Upper lobe of right lung (tissue), 1 donor: ENCODE results near the gene FAM241B. TPM values are rescaled to one million over a fixed set of nuclear protein-coding genes. Genes with fewer than 3 reads are reported as not detected.

ENCODE experiments used
- ATAC-seq: fragments of 200-7000 bp; cut with Tn5 transposase; one replicate; pipeline ENCODE4 v1.9.1; 2020; ENCODE audit warnings: mild to moderate bottlenecking, moderate library complexity
- DNase-seq: peaks from one replicate; pipeline ENCODE4 v3.0.0-alpha.2; 2020
- H3K27ac ChIP-seq: fragments of 200-600 bp; one replicate; pipeline ENCODE4 v1.8.0; 2022
- H3K27me3 ChIP-seq: fragments of 200-600 bp; one replicate; pipeline ENCODE4 v1.8.0; 2022; ENCODE audit warnings: mild to moderate bottlenecking
- H3K36me3 ChIP-seq: fragments of 200-600 bp; one replicate; pipeline ENCODE4 v1.8.0; 2022
- H3K4me1 ChIP-seq: fragments of 200-600 bp; one replicate; pipeline ENCODE4 v1.8.0; 2022
- H3K4me3 ChIP-seq: fragments of 200-600 bp; one replicate; pipeline ENCODE4 v1.8.0; 2022; ENCODE audit warnings: mild to moderate bottlenecking
- H3K9me3 ChIP-seq: fragments of 200-600 bp; one replicate; pipeline ENCODE4 v1.8.0; 2022
- intact Hi-C: fragments of 100-400 bp; cut with DNase I; formaldehyde crosslinking; loops from one replicate; pipeline ENCODE4 v1.11.0; 2022
- total RNA-seq: library from RNA; stranded (reverse); fragmentation: NEBNext Ultra II Directional; extraction: Animal tissue kit (Norgen Biotek cat#: 25700); gene quantifications from one replicate; pipeline ENCODE4 v1.2.1, GENCODE V29; 2021
- TF ChIP-seq, protein P1 (sequence below): fragments of 200-600 bp; IDR thresholded peaks from one replicate; pipeline ENCODE4 v1.8.0; 2022; ENCODE audit warnings: antibody characterized with exemption
- donor health status: DM: no; HTN: yes; CAD: no; lungs with severe emphysema.

The FAM241B gene
- total RNA-seq, 1 donor from 2014 or later, result 5.2 TPM

DNA sequence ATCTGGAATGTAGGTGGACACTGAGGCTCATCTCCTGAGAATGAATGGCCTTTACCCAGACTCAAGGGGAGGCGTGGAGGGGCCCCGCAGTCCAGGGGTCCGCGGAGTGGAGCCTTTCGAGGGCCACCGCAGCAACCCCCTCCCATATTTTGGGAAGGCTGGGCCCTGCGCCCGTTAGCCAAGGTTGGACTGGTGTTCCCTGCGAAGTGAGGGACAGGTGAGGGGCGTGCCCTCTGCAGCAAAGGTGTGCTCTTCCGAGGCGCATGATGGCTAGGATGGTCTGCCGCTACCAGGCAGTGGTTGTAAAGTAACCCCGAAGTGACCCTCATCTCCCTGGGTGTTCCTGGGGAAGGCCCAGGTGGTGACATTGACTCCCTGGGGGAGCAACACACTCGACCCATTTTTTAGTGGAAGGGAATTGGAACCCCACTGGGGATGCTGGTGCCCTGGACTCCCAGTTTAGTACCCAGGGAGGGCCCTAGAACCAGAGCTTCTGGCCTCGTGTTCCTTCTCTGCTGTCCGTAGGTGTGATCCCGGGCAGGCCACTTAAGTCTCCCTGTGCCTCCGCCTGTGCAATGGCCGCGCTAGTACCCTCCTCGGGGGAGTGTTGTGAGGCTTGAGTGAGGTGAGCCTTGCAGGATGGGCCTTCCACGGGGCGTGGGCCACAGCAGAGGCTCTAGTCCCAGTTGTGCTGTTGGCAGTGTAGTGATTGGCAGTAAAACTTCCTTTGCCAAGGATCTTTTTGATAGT, 779 bp downstream of the FAM241B start:
- H3K9me3 ChIP-seq, result no peaks in the 10 kb centered on the region
- TF ChIP-seq, protein P1, sequence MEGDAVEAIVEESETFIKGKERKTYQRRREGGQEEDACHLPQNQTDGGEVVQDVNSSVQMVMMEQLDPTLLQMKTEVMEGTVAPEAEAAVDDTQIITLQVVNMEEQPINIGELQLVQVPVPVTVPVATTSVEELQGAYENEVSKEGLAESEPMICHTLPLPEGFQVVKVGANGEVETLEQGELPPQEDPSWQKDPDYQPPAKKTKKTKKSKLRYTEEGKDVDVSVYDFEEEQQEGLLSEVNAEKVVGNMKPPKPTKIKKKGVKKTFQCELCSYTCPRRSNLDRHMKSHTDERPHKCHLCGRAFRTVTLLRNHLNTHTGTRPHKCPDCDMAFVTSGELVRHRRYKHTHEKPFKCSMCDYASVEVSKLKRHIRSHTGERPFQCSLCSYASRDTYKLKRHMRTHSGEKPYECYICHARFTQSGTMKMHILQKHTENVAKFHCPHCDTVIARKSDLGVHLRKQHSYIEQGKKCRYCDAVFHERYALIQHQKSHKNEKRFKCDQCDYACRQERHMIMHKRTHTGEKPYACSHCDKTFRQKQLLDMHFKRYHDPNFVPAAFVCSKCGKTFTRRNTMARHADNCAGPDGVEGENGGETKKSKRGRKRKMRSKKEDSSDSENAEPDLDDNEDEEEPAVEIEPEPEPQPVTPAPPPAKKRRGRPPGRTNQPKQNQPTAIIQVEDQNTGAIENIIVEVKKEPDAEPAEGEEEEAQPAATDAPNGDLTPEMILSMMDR, result no peak
- DNase-seq (no peak), ATAC-seq (peak; percentile 2)
- peak overlapping the region; percentile 61 for H3K4me3 ChIP-seq
- H3K27me3 ChIP-seq, result no peaks in the 10 kb centered on the region
- H3K36me3 ChIP-seq, result no peaks in the 10 kb centered on the region
- H3K27ac ChIP-seq, result no peak overlapping the region
- intact Hi-C loops, result loop anchor here (10.0 kb wide), 1 partner anchor 206 kb away; no protein-coding TSS in a partner anchor
- H3K4me1 ChIP-seq, result peaks cover 6% of the 10 kb centered on the region

DNA sequence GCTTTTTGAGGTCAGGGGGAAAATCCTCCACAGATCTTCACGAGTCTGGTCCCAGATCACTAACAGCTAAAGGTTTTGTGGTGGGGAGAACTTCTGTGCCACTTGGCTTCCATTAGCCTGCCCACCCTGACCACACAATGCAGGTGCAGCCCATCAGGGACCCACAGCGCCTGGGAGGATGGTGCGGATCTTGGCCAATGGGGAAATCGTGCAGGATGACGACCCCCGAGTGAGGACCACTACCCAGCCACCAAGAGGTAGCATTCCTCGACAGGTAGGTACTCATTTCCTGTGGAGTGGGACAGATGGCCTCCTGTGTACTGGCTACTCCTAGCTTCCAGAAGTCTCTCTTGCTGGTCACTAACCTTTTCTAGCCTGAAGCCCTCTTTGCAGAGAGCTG, 1.5 kb downstream of the FAM241B start:
- Histone ChIP-seq H3K4me1 (peaks cover 6% of the 10 kb centered on the region), H3K9me3 (no peaks in the 10 kb centered on the region), H3K27me3 (no peaks in the 10 kb centered on the region), H3K36me3 (no peaks in the 10 kb centered on the region), H3K27ac (no peak overlapping the region), H3K4me3 (no peak overlapping the region)
- DNase-seq (no peak), ATAC-seq (no peak)
- intact Hi-C loops, result loop anchor here (10.0 kb wide), 1 partner anchor 207 kb away; no protein-coding TSS in a partner anchor
- TF ChIP-seq, protein P1, result no peak

DNA sequence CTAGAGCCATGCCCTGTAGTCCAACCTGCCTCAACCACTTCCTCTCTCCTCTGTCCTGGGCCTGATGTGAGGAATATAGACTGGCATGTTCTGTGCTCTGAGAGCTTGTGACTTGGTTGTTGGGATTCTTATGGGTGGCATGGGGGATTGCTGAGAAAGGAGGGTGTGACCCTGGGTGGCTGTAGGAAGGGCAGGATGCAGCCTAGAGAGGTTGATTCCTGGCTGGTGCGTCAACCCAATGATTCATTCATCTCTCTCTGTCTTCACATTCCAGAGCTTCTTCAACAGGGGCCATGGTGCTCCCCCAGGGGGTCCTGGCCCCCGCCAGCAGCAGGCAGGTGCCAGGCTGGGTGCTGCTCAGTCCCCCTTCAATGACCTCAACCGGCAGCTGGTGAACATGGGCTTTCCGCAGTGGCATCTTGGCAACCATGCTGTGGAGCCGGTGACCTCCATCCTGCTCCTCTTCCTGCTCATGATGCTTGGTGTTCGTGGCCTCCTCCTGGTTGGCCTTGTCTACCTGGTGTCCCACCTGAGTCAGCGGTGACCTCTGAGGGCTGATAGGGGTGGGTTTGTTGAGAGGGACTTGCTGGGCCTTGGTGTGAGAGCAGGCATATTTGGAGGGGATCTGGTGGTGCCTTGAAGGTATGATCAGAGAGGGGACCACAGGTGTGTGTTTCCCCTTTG, 2.6 kb downstream of the FAM241B start:
- no peaks in the 10 kb centered on the region for H3K27me3 ChIP-seq
- no peak overlapping the region for H3K4me3 ChIP-seq
- ATAC-seq (no peak), DNase-seq (no peak)
- intact Hi-C loops, result loop anchor here (10.0 kb wide), 1 partner anchor 208 kb away; no protein-coding TSS in a partner anchor
- no peak overlapping the region for H3K27ac ChIP-seq
- TF ChIP-seq, protein P1, result no peak
- no peaks in the 10 kb centered on the region for H3K36me3 ChIP-seq
- peaks cover 6% of the 10 kb centered on the region for H3K4me1 ChIP-seq
- no peaks in the 10 kb centered on the region for H3K9me3 ChIP-seq

DNA sequence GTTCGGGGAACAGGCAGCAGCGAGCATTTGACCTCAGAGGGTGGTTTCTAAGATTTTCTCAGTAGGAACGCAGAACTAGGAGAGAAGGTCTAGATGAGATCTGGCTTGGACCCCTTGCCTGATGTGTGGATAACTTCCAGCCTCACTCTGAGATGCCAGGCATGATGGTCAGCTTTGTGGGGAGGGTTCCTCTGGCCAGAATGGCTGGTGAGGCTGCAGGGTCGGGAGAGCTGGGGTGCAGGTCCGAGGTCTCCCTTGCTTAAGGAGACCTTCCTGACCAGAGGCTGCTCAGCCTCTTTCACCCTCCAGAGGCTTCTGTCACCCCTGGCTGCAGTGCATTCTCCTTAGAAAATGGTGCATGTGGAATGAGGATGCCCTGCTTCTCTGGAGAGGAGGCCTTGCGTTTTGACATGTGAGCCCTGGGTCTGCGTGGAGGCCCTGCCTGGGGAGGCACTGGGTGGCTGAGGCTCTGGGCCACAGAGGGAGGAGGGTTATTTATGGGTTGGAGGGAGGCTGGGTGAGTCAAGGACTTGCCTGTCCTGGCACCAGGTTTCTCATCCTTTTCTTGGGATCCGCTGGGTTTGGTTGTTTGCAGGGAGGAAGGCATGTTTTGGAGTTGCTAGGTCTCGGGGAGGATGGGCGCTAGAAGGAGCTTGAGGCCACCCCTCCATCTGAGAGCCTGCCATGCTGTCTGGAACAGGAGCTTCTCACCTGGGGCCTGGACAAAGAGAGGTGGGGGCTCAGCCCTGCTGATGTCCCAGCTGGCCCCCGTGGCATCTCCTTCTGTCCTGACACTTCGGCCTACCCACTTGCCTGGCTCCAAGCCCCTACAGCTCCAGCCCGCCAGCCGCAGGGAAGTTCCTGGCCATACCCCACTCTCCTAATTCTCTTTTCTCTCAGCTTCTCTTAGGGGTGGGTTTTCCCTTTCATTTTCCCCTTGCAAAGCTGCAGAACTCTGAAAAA, 3.9 kb downstream of the FAM241B start:
- ATAC-seq (no peak), DNase-seq (no peak)
- no peaks in the 10 kb centered on the region for H3K27me3 ChIP-seq
- TF ChIP-seq, protein P1, result no peak
- intact Hi-C loops, result loop anchor here (10.0 kb wide), 1 partner anchor 209 kb away; no protein-coding TSS in a partner anchor
- H3K9me3 ChIP-seq, result no peaks in the 10 kb centered on the region
- no peaks in the 10 kb centered on the region for H3K36me3 ChIP-seq
- peaks cover 6% of the 10 kb centered on the region for H3K4me1 ChIP-seq
- no peak overlapping the region for H3K27ac ChIP-seq
- H3K4me3 ChIP-seq, result no peak overlapping the region

DNA sequence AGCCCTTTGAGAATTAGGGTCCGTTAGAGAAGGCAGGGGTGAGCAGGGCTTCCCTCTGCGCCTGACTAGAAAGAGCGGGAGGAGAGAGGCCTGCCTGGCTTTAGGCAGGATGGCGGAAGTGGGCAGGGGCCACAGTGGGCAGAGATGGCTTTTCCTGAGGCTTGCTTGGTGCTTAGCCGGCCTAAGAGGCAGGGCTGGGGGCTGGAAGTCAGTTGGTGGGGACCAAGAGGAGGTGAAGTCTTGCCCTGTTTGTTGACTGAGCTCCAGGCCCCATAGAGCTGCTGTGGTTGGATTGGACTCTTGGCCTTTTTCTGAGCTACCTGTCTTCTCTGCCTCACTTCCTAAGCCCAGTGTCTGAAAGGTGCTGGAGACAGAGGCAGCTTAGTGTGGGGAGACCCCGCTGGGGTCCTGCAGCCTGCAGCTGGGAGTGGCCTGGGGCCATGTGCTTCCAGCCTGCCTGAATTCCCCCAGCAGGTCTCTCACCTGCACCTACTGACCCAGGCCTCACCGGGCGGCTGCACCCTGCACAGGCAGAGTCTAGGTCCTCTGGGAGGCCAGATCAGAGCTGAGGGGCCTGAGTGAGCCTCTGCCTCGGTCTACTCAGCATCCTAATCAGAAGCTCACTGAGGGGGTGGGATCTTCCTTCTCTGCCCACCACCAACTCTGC, 4.8 kb downstream of the FAM241B start:
- Histone ChIP-seq H3K36me3 (no peaks in the 10 kb centered on the region), H3K4me1 (peaks cover 3% of the 10 kb centered on the region), H3K27me3 (no peaks in the 10 kb centered on the region), H3K4me3 (no peak overlapping the region), H3K27ac (no peak overlapping the region), H3K9me3 (no peaks in the 10 kb centered on the region)
- ATAC-seq, result no peak
- TF ChIP-seq, protein P1, result no peak
- DNase-seq, result no peak
- intact Hi-C loops, result loop anchor here (5.0 to 10.0 kb wide), 2 partner anchors 118 to 210 kb away; no protein-coding TSS in a partner anchor
